Spleen (tissue), 7 donors: ENCODE results near the gene LCOR.

Experiments used
- POLR2AphosphoS5 ChIP-seq, 3 donors: sonication (generic); formaldehyde crosslinking; IDR thresholded peaks; one replicate each; pipeline ENCODE4 v1.5.1; 2017; ENCODE audit warnings: antibody characterized with exemption in 3 of 3
- TF ChIP-seq, protein P1 (sequence below), 11 experiments: fragments of 200-600 bp in 7 of 11; fragments of 450-650 bp in 4 of 11; sonication (generic) in 4 of 11; IDR thresholded peaks in 8 of 11; conservative IDR thresholded peaks in 3 of 11; 1 replicate in 7 of 11; 2 replicates in 4 of 11; pipeline versions ENCODE4 v1.4.0 to v1.8.0; 2016 to 2021; ENCODE audit warnings: antibody characterized with exemption in 11 of 11, inconsistent platforms in 4 of 11, mild to moderate bottlenecking in 1 of 11
- donor health status: DM: no; HTN: no; CAD: no; lungs with moderate emphysema.
- donor health status: DM: no; HTN: no; CAD: no.
- donor health status: DM: no; HTN: no; CAD: no.

DNA sequence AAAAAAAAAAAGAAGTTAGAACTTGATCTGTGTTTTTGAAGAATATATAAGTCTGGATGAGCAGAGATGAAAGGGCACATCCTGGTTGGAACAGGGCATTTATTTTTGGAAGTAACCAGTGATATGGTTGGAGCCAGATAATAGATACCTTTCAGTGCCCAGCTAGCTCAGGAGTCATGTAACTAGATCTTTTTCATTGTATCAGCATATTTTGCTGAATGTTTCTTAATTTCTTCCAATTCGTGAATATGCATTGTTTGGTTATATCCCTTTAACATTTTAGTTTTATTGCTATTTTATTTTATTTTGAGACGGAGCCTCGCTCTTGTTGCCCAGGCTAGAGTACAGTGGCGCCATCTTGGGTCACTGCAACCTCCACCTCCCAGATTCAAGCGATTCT lies 81.8 kb downstream of the LCOR start:
- no peak for TF ChIP-seq POLR2AphosphoS5 (IDR thresholded peaks at IDR 0.05)
- TF ChIP-seq, protein P1, sequence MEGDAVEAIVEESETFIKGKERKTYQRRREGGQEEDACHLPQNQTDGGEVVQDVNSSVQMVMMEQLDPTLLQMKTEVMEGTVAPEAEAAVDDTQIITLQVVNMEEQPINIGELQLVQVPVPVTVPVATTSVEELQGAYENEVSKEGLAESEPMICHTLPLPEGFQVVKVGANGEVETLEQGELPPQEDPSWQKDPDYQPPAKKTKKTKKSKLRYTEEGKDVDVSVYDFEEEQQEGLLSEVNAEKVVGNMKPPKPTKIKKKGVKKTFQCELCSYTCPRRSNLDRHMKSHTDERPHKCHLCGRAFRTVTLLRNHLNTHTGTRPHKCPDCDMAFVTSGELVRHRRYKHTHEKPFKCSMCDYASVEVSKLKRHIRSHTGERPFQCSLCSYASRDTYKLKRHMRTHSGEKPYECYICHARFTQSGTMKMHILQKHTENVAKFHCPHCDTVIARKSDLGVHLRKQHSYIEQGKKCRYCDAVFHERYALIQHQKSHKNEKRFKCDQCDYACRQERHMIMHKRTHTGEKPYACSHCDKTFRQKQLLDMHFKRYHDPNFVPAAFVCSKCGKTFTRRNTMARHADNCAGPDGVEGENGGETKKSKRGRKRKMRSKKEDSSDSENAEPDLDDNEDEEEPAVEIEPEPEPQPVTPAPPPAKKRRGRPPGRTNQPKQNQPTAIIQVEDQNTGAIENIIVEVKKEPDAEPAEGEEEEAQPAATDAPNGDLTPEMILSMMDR (IDR thresholded peaks at IDR 0.05 in 8 of 11, conservative IDR thresholded peaks at IDR 0.05 in 3 of 11): no peak
